T47D (cell line): ENCODE measurements around the gene LITAF.
A peak's percentile ranks its signal among the peaks of the same experiment; 100 is the strongest.

Source experiments
- DNase-seq, 2 experiments: peaks; one replicate each; pipeline versions ENCODE4 v3.0.0 to v3.0.0-alpha.2; 2011 to 2012; ENCODE audit warnings: low read depth in 1 of 2, low spot score in 1 of 2
- JUND ChIP-seq: IDR thresholded peaks from 2 replicates; pipeline ENCODE4 v1.6.1; 2012; ENCODE audit warnings: low read depth
- in situ Hi-C: cut with HindIII; loops from 2 replicates; pipeline ENCODE4 v1.10.0; 2016; ENCODE audit warnings: low sequenced_read_pairs, low pct_unique_long_range_greater_than_20kb

The LITAF gene

GRCh38 chr16:11586856-11587642 lies at the start of gene LITAF:
Gene LITAF, minus strand, starts transcription at chr16:11586919. Its CDS starts 30,189 bp downstream, at chr16:11556730.
- in situ Hi-C loops: no loop called here
- DNase-seq: peak; percentile 73 to 83
- no peak for TF ChIP-seq JUND

- TF ChIP-seq JUND: no peak
- peak in 1 of 2 experiments; percentile 98 for DNase-seq
- in situ Hi-C loops: no loop called here
Measured at GRCh38 chr16:11636172-11636721, 49.5 kb upstream of the LITAF start.

GRCh38 chr16:11635679-11636171 lies 49.0 kb upstream of the LITAF start:
- TF ChIP-seq JUND: no peak
- in situ Hi-C loops: no loop called here
- DNase-seq: no peak

- no peak for TF ChIP-seq JUND
- in situ Hi-C loops: no loop called here
- no peak for DNase-seq
Measured at GRCh38 chr16:11635113-11635652, 48.5 kb upstream of the LITAF start.

- in situ Hi-C loops: no loop called here
- TF ChIP-seq JUND: no peak
- DNase-seq: no peak
Measured at GRCh38 chr16:11634312-11634711, 47.6 kb upstream of the LITAF start.

GRCh38 chr16:11633113-11633512 lies 46.4 kb upstream of the LITAF start:
- no peak for TF ChIP-seq JUND
- DNase-seq: no peak
- in situ Hi-C loops: no loop called here

GRCh38 chr16:11632455-11632939 lies 45.8 kb upstream of the LITAF start:
- in situ Hi-C loops: no loop called here
- no peak for DNase-seq

GRCh38 chr16:11631214-11631613 lies 44.5 kb upstream of the LITAF start:
- no peak for TF ChIP-seq JUND
- DNase-seq: no peak
- in situ Hi-C loops: no loop called here

More at GRCh38 chr16:11632455-11632939, 45.8 kb upstream of the LITAF start:
- TF ChIP-seq JUND: no peak

GRCh38 chr16:11630768-11631056 lies 44.0 kb upstream of the LITAF start:
- no peak for DNase-seq
- in situ Hi-C loops: no loop called here
- TF ChIP-seq JUND: no peak

- no peak for DNase-seq
- in situ Hi-C loops: no loop called here
- TF ChIP-seq JUND: no peak
Measured at GRCh38 chr16:11630046-11630767, 43.5 kb upstream of the LITAF start.

- in situ Hi-C loops: no loop called here
- DNase-seq: no peak
- TF ChIP-seq JUND: no peak
Measured at GRCh38 chr16:11629071-11630030, 42.6 kb upstream of the LITAF start.

- DNase-seq: no peak
- in situ Hi-C loops: no loop called here
- no peak for TF ChIP-seq JUND
Measured at GRCh38 chr16:11627822-11628457, 41.2 kb upstream of the LITAF start.
